ENCODE results near the gene ACR.
"Not testable (repeated sequence)": the region's sequence is repeated elsewhere in the genome, so short reads cannot be mapped to it uniquely, and the experiment has no call there.

The ACR gene

GRCh38 chr22:50780244-50780643 is 42.2 kb downstream of the ACR start:
- DNase-seq (ENCODE audit: low read depth), result not testable (repeated sequence)

DNA sequence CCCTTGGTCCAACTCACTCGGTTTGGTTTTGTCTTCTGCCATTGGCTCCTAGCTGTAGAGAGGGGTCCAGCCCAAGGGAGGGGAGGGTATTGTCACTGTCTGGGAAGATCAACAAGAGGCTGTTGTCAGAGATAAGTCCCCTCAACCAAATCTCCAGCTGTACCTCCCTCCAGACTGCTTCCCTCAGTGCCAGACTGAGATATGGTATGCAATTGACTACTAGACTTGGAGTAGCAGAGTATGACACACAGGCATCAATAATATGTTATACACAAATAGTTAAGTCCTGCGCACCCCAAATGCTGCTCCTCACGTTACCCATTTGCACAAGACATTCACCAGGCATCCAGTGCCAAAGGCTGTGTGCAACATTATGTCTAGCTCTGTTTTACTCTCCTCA is 44.2 kb downstream of the ACR start:
- DNase-seq (ENCODE audit: low read depth), result not testable (repeated sequence)

- peak; percentile 77 for DNase-seq (ENCODE audit: low read depth)
Observed at GRCh38 chr22:50783033-50783879, 45.3 kb downstream of the ACR start, which contains the start of gene RABL2B. Gene RABL2B, minus strand, starts transcription at chr22:50783636. Its CDS starts 1,342 bp downstream, at chr22:50782294.

GRCh38 chr22:50783880-50784276 is 45.9 kb downstream of the ACR start:
- DNase-seq (ENCODE audit: low read depth), result not testable (repeated sequence)

- not testable (repeated sequence) for DNase-seq (ENCODE audit: low read depth)
Observed at GRCh38 chr22:50785289-50785688, 47.3 kb downstream of the ACR start.

GRCh38 chr22:50786936-50787335 is 48.9 kb downstream of the ACR start:
- DNase-seq (ENCODE audit: low read depth), result not testable (repeated sequence)
